Astrocyte (in vitro differentiated cells and primary cell): ENCODE measurements around the gene RHOBTB1.

ENCODE experiments used
- CTCF ChIP-seq: IDR thresholded peaks from 2 replicates; pipeline ENCODE4 v1.5.1; 2011; ENCODE audit warnings: low read depth, mild to moderate bottlenecking, inconsistent platforms, low read length, moderate library complexity; ENCODE audit not compliant: insufficient read depth
- EZH2 ChIP-seq: IDR thresholded peaks from 2 replicates; pipeline ENCODE4 v1.6.1; 2012; ENCODE audit warnings: mild to moderate bottlenecking, low read length, inconsistent platforms; ENCODE audit not compliant: insufficient read depth

- TF ChIP-seq CTCF (no peak), EZH2 (no peak)
Observed at GRCh38 chr10:60921633-60922032, 22.4 kb downstream of the RHOBTB1 start.
